Cardiac muscle cell (in vitro differentiated cells and primary cell): ENCODE data around the gene FEZF1. TPM values are rescaled to one million over a fixed set of nuclear protein-coding genes. Genes with fewer than 3 reads are reported as not detected.

Source experiments
- DNase-seq, 2 donors: peaks; one replicate each; pipeline versions ENCODE4 v3.0.0 to v3.0.0-alpha.2; 2010 to 2017; ENCODE audit warnings: low read depth in 1 of 2, low spot score in 1 of 2
- H3K27ac ChIP-seq: fragments of 200-600 bp; sonication (generic); 2 replicates; pipeline ENCODE4 v1.5.1; 2016
- H3K27me3 ChIP-seq: fragments of 200-600 bp; sonication (generic); 2 replicates; pipeline ENCODE4 v1.6.0; 2016; ENCODE audit warnings: control low read depth
- H3K36me3 ChIP-seq: fragments of 200-600 bp; sonication (generic); 2 replicates; pipeline ENCODE4 v1.5.1; 2016; ENCODE audit warnings: control low read depth
- H3K4me1 ChIP-seq: fragments of 200-600 bp; sonication (generic); 2 replicates; pipeline ENCODE4 v1.8.1; 2017; ENCODE audit warnings: low read depth, mild to moderate bottlenecking, mixed run types
- H3K4me3 ChIP-seq: fragments of 200-600 bp; sonication (generic); 2 replicates; pipeline ENCODE4 v1.5.1; 2016; ENCODE audit warnings: mild to moderate bottlenecking
- H3K9me3 ChIP-seq: fragments of 200-600 bp; sonication (generic); 2 replicates; pipeline ENCODE4 v1.5.1; 2017; ENCODE audit warnings: low read depth, mild to moderate bottlenecking, control low read depth
- CTCF ChIP-seq: IDR thresholded peaks from 2 replicates; pipeline ENCODE4 v1.5.1; 2012; ENCODE audit warnings: low read depth, mild to moderate bottlenecking, low read length
- polyA plus RNA-seq: library from polyadenylated mRNA; unstranded; fragments of >200 nt; fragmentation: Nextera tagmentation; extraction: Ambion mirVana; gene quantifications from 2 replicates; pipeline ENCODE4 v1.2.1, GENCODE V29; 2016
- total RNA-seq: library from RNA; depleted of rRNA; stranded (reverse); fragments of >200 nt; gene quantifications from 2 replicates; pipeline ENCODE4 v1.2.3, GENCODE V29; 2016

The FEZF1 gene
- total and polyA plus RNA-seq, 2 experiments from 2014 or later, result not detected

- Histone ChIP-seq H3K27ac (no peak overlapping the region), H3K9me3 (no peaks in the 10 kb centered on the region), H3K27me3 (no peaks in the 10 kb centered on the region), H3K4me1 (no peaks in the 10 kb centered on the region), H3K36me3 (no peaks in the 10 kb centered on the region), H3K4me3 (no peak overlapping the region)
- DNase-seq, result no peak
- no peak for TF ChIP-seq CTCF
These were observed 35.9 kb upstream of the FEZF1 start for GRCh38 chr7:122340427-122340826.

- Histone ChIP-seq H3K36me3 (no peaks in the 10 kb centered on the region), H3K4me1 (no peaks in the 10 kb centered on the region), H3K27me3 (no peaks in the 10 kb centered on the region), H3K4me3 (no peak overlapping the region), H3K9me3 (no peaks in the 10 kb centered on the region), H3K27ac (no peak overlapping the region)
- DNase-seq, result no peak
- TF ChIP-seq CTCF, result no peak
These were observed 34.8 kb upstream of the FEZF1 start for GRCh38 chr7:122339145-122339904.

GRCh38 chr7:122337011-122337410 is 32.5 kb upstream of the FEZF1 start:
- no peak for TF ChIP-seq CTCF
- no peaks in the 10 kb centered on the region for H3K36me3 ChIP-seq
- no peak for DNase-seq
- H3K9me3 ChIP-seq, result no peaks in the 10 kb centered on the region
- H3K27ac ChIP-seq, result no peak overlapping the region
- no peaks in the 10 kb centered on the region for H3K4me1 ChIP-seq
- H3K27me3 ChIP-seq, result no peaks in the 10 kb centered on the region
- no peak overlapping the region for H3K4me3 ChIP-seq

GRCh38 chr7:122329145-122329802 is 24.7 kb upstream of the FEZF1 start:
- H3K4me1 ChIP-seq, result no peaks in the 10 kb centered on the region
- no peak overlapping the region for H3K4me3 ChIP-seq
- no peaks in the 10 kb centered on the region for H3K36me3 ChIP-seq
- no peak for DNase-seq
- H3K27me3 ChIP-seq, result no peaks in the 10 kb centered on the region
- no peak for TF ChIP-seq CTCF
- no peaks in the 10 kb centered on the region for H3K9me3 ChIP-seq
- H3K27ac ChIP-seq, result no peak overlapping the region

GRCh38 chr7:122327969-122328368 is 23.4 kb upstream of the FEZF1 start:
- no peak for DNase-seq
- Histone ChIP-seq H3K27ac (no peak overlapping the region), H3K36me3 (no peaks in the 10 kb centered on the region), H3K4me3 (no peak overlapping the region), H3K4me1 (no peaks in the 10 kb centered on the region), H3K27me3 (no peaks in the 10 kb centered on the region), H3K9me3 (no peaks in the 10 kb centered on the region)
- TF ChIP-seq CTCF, result no peak
